Measurements from ENCODE around the gene KSR2. TPM values are rescaled to one million over a fixed set of nuclear protein-coding genes. Genes with fewer than 3 reads are reported as not detected.

The KSR2 gene
- total and polyA plus RNA-seq, 2 donors (not counting 3 experiments of a cell fraction or from before 2014, with no cell fraction given), result 2.1 to 5.2 TPM

DNA sequence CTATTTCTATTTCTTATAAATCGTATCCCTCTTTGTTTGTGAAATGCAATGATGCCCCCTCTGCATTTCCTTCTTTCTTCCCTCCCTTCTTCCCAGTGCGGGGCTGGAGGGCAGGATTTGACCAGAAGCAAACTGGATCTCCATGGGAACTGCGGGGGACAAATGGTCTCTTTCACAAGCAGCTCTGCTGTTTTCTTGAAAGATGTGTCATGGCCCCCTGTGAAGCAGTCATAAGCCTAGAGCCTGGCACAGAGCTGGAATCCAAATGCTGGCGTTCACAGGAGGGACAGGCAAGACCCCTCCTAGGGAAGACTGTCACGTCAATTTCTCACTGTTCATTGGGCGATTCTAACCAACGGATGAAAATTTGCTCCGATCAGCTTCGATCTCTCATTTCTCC lies 403.9 kb downstream of the KSR2 start:
- no peak overlapping the region for H3K27ac ChIP-seq (ENCODE audit: insufficient read depth, low read depth, low read length)
- no peak overlapping the region for H2AFZ ChIP-seq (ENCODE audit: low read depth, low read length)
- TF ChIP-seq JUN (IDR thresholded peaks at IDR 0.05; ENCODE audit: borderline replicate concordance, insufficient read depth, insufficient read length, low read depth), result no peak
- no peak for TF ChIP-seq POLR2AphosphoS5 (IDR thresholded peaks at IDR 0.05; ENCODE audit: insufficient read depth, low read depth, low read length)
- no peak for TF ChIP-seq FOS (IDR thresholded peaks at IDR 0.05; ENCODE audit: borderline replicate concordance, insufficient read depth, low read length)
- TF ChIP-seq POLR2A (IDR thresholded peaks at IDR 0.05; ENCODE audit: low read depth, low read length), result no peak
- TF ChIP-seq, protein P1, sequence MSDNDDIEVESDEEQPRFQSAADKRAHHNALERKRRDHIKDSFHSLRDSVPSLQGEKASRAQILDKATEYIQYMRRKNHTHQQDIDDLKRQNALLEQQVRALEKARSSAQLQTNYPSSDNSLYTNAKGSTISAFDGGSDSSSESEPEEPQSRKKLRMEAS (IDR thresholded peaks at IDR 0.05; ENCODE audit: insufficient read depth, insufficient read length), result no peak
- TF ChIP-seq MYC (IDR thresholded peaks at IDR 0.05; ENCODE audit: low read depth, low read length), result no peak
- TF ChIP-seq GATA2 (IDR thresholded peaks at IDR 0.05; ENCODE audit: insufficient read depth, insufficient read length, low read depth, low read length), result no peak
- no peak for TF ChIP-seq EZH2 (IDR thresholded peaks at IDR 0.05; ENCODE audit: borderline replicate concordance, low read depth, low read length, severe bottlenecking)
- TF ChIP-seq, protein P2, sequence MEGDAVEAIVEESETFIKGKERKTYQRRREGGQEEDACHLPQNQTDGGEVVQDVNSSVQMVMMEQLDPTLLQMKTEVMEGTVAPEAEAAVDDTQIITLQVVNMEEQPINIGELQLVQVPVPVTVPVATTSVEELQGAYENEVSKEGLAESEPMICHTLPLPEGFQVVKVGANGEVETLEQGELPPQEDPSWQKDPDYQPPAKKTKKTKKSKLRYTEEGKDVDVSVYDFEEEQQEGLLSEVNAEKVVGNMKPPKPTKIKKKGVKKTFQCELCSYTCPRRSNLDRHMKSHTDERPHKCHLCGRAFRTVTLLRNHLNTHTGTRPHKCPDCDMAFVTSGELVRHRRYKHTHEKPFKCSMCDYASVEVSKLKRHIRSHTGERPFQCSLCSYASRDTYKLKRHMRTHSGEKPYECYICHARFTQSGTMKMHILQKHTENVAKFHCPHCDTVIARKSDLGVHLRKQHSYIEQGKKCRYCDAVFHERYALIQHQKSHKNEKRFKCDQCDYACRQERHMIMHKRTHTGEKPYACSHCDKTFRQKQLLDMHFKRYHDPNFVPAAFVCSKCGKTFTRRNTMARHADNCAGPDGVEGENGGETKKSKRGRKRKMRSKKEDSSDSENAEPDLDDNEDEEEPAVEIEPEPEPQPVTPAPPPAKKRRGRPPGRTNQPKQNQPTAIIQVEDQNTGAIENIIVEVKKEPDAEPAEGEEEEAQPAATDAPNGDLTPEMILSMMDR (IDR thresholded peaks at IDR 0.05; ENCODE audit: extremely low read depth in 1 of 2, insufficient read depth in 1 of 2, low read depth in 1 of 2, low read length in 2 of 2), result no peak
- dilution Hi-C loops (cut with MboI; ENCODE audit: extremely low pct_ligation_motif_present, low sequenced_read_pairs) (no loop called here), intact Hi-C loops (cut with micrococcal nuclease) (no loop called here)
- no peaks in the 10 kb centered on the region for H4K20me1 ChIP-seq (replicated peaks; ENCODE audit: control insufficient read depth, extremely low read depth, insufficient read depth, low read length)
- H3K4me2 ChIP-seq (ENCODE audit: insufficient read depth, low read length), result no peak overlapping the region
- BruUV-seq (replicated peaks), result no TSS peak
- H3K4me1 ChIP-seq (ENCODE audit: control insufficient read depth, extremely low read depth, insufficient read depth, low read length), result no peaks in the 10 kb centered on the region
- no peaks in the 10 kb centered on the region for H3K9me1 ChIP-seq (replicated peaks; ENCODE audit: control insufficient read depth, extremely low read depth, insufficient read depth, low read length)
- H3K9me3 ChIP-seq (replicated peaks; ENCODE audit: control insufficient read depth, insufficient read depth, low read length), result no peaks in the 10 kb centered on the region
- H3K4me3 ChIP-seq (replicated peaks in 1 of 3; ENCODE audit: insufficient read depth in 1 of 3, low read depth in 1 of 3, low read length in 3 of 3), result no peak overlapping the region
- H3K79me2 ChIP-seq (ENCODE audit: control insufficient read depth, insufficient read depth, low read length), result no peaks in the 10 kb centered on the region
- no peak overlapping the region for H3K9ac ChIP-seq (replicated peaks; ENCODE audit: extremely low read depth, insufficient read depth, low read length)
- no peaks in the 10 kb centered on the region for H3K36me3 ChIP-seq (ENCODE audit: control insufficient read depth in 2 of 2, extremely low read depth in 1 of 2, insufficient read depth in 2 of 2, low read length in 2 of 2)
- no peaks in the 10 kb centered on the region for H3K27me3 ChIP-seq (ENCODE audit: control insufficient read depth in 2 of 2, insufficient read depth in 2 of 2, low read length in 2 of 2)
- ChIA-PET CTCF (interaction anchor here (1.3 kb wide), 1 partner anchor 198 kb away, joined by 3 read pairs; no protein-coding TSS in a partner anchor), POLR2A (no interaction called here)
- DNase-seq (ENCODE audit: low read depth, low spot score) (no peak), FAIRE-seq (no peak)

Measured in endothelial cell of umbilical vein (primary cell).